Activated CD8-positive, alpha-beta memory T cell treated with anti-CD3 and anti-CD28 coated beads for 48 hours (primary cell): ENCODE measurements around the gene AKAP11.
"Not testable (repeated sequence)": the region's sequence is repeated elsewhere in the genome, so short reads cannot be mapped to it uniquely, and the experiment has no call there.

Source experiments
- DNase-seq, 3 experiments: peaks; one replicate each; pipeline ENCODE4 v3.0.0-alpha.2; 2020; ENCODE audit warnings: low read depth in 2 of 3, low spot score in 2 of 3

The AKAP11 gene, protein sequence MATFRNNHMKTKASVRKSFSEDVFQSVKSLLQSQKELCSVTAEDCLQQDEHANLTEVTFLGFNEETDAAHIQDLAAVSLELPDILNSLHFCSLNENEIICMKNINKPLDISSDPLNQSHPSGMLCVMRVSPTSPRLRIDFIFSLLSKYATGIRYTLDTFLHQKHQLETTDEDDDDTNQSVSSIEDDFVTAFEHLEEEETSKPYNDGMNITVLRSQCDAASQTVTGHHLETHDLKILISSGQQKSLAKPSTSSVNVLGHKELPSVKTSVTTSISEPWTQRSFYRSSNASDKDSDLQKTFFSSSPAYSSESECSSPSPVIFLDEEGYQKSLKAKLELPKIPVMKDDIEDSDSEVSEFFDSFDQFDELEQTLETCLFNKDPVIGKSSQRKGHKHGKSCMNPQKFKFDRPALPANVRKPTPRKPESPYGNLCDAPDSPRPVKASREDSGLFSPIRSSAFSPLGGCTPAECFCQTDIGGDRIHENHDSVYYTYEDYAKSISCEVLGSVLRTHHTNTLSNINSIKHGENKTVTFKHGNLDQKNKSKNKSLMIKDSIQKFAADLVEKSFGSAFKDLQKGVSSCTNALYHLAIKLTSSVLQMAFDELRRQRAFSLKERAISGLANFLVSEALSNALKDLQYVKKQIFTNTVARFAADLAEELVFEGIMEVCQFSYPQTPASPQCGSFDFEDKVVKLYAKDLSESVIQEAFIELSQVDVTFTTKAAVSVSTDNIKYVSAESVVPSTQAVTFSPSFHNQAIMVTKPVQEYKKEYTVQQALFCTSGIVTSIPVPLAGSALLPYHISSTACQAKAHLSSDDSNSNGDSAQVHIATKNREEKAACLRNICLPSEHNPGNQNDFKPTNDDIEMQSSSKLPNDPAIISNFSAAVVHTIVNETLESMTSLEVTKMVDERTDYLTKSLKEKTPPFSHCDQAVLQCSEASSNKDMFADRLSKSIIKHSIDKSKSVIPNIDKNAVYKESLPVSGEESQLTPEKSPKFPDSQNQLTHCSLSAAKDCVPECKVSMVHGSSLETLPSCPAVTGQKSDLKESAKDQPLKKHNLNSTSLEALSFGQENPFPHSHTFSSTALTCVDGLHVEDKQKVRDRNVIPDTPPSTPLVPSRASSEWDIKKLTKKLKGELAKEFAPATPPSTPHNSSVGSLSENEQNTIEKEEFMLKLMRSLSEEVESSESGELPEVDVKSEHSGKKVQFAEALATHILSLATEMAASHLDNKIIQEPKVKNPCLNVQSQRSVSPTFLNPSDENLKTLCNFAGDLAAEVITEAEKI (N-terminal part only)

DNA sequence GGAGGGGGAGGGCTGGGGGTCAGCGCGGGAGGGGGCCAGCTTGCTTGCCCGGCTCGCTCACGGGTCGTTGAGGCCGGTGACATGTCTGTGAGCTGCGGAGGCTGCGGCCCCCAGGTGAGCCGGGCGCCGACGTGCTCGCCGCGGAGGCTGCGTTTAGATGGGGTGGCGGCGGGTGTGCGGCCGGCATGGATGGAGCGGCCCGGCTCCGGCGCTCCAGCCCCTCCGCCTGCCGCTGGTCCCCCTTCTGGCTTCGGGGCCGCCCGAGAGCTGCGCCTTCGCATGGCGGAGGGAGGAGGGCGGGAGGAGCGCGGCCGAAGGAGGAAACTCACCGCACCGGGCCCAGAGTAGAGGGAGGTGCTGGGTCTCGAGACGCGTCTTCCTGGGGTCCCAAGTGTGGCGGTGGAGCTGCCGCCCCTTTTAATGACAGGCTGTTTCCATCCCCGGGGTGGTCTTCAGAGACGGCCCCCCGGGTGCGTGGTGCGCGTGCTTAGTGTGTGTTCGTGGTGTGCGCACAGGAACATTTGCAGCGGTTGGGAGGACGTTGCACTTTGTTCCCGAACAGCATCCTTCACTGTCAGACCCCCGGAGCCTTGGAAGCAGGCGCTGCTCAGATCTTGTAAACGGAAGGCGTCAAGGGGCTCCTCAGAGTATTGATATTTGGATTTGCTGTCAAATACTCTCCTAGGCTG, at the start of gene AKAP11:
AKAP11 (plus strand) TSS at position 38 of the 689 bp plus-strand sequence. CDS start 14,197 bp downstream, outside the sequence.
- peak; percentile 18 to 42 (median 39) for DNase-seq

DNA sequence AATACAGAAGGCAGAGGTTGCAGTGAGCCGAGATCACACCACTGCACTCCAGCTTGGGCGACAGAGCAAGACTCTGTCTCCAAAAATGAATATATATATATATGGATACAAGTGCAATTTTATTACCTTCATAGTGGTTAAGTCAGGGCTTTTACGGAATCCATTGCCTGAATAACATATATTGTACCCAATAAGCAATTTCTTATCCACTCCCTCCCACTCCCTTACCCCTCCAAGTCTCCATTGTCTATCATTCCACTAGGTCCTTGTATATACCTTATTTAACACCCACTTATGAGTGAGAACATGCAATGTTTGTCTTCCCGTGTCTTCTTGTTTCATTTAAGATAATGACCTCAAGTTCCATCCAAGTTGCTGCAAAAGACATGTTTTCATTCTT, 48.3 kb upstream of the AKAP11 start:
- DNase-seq = no peak

DNA sequence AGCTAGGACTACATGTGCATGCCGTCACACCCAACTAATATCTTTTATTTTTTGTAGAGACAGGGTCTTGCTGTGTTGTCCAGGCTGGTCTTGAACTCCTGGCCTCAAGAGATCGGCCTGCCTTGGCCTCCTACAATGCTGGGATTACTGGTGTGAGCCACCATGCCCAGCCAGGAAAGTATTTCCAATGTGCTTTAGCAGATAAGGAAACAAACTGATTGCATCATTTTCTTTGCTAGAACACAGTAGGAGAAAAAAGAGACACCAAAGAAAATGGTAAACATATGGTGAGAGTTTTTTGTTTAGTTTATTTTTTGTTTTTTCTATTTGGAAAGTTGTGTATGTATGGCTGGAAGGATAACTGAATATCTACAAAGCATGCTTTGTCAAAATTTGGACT, 46.9 kb upstream of the AKAP11 start:
- no peak for DNase-seq

DNA sequence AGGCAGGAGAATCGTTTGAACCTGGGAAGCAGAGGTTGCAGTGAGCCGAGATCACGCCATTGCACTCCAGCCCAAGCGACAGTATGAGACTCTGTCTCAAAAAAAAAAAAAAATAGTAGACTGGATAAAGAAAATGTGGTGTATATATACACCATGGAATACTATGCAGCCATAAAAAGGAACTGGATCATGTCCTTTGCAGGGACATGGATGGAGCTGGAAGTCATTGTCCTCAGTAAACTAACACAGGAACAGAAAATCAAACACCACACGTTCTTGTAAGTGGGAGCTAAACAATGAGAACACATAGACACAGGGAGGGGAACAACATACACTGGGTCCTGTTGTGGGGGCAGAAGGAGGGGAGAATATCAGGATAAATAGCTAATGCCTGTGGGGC, 45.2 kb upstream of the AKAP11 start:
- not testable (repeated sequence) for DNase-seq

DNA sequence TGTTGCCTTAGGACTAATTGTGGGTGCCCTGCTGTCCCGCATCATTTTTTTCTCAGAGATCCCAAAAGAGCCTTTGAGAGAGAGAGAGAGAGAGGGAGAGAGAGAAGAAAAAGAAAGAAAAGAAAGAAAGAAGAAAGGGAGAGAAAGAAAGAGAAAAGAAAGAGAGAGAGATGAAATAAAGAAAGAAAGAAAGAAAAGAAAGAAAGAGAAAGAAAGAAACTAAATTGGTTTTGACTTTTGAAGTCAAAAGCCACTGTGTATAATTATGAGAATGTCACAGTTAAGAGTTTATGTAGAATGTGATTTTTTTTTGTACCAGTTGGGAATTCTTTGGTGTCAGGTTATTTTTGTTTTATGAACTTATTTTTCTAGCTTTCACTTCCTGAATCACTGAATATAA, 43.4 kb upstream of the AKAP11 start:
- no peak for DNase-seq

DNA sequence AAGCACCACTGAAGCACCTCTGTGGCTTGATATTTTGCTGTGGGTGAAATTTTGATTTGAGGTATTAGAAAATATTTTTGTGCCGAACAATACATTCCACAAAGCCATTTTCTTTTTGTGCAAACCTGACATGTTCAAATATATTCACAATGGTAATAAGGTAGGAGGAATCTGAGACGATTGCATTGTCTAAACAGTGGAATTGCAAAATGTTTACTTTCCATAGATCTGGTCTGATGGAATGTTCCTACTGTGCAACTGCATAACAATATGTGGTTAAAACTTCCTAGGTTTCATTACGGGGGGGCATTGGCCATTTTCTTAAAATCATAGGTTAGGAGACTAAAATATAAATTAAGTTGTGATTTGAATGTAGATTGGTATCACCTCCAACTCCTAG, 42.7 kb upstream of the AKAP11 start:
- no peak for DNase-seq

DNA sequence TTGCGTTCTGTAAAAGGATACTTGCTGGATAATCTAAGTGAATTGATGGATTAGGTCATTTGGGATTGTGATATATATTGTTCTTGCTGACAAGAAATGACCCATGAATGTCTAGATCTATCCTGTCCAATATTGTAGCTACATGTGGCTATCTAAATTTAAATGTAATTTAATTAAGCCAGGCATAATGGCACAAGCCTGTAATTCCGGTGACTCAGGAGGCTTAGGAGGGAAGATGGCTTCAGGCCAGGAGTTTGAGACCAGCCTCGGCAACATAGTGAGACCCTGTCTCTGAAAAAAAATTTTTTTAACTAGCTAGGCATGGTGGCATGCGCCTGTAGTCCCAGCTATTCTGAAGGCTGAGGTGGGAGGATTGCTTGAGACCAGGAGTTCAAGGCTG, 39.3 kb upstream of the AKAP11 start:
- DNase-seq = no peak

DNA sequence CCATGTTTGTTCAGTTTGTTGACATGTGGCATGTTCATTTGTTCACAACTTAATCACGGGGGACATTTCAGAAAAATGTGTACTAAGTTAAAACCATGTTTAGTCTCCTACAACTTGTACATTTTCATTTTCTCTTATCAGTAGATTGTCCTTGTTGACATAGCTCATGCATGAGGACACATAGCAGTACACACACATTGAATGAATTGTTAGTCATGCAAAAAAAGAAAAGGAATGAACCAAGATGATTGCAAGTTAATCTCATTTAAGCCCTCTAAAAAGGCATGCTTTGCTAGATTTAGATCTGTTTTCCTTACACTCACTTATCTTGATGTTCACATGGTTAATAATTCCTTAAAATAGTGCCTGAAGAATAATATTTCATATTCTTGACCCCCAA, 38.2 kb upstream of the AKAP11 start:
- DNase-seq = no peak

DNA sequence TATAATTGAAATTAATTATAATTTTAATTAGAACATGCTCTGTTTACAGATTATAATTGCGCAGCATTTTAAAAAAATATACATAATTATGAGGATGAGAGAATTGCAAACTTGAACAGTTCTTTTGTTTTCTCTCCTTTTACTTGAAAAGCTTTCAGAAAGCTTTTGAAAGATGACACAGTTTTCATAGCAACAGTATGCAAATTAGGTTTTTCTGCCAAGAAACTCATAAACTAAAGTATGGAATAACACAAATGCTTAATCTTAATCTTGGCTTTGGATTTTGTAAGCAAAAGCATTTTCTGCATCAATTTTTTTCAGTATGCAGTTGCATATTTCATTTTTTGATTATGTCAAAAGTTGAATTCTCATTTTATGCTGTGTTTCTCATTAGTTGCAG, 32.8 kb upstream of the AKAP11 start:
- no peak for DNase-seq

DNA sequence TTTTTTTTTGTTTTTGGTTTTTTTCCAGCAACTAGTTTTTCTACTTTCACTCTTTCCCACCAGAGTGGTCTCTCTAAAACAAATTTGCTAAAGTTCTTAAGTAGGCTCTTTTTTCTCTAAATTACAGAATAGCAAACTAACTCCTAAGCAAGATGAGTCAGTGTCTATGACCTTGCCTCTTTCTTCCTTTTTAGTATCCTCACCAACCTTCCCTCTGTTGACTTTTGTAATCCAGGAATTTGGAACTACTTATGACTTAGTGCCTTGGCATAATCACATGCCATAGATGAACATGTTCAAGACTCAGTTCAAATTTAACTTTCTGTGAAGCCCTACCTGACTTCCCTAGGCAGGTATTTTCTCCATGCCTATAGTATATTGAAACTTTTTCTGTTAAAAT, 32.3 kb upstream of the AKAP11 start:
- no peak for DNase-seq

DNA sequence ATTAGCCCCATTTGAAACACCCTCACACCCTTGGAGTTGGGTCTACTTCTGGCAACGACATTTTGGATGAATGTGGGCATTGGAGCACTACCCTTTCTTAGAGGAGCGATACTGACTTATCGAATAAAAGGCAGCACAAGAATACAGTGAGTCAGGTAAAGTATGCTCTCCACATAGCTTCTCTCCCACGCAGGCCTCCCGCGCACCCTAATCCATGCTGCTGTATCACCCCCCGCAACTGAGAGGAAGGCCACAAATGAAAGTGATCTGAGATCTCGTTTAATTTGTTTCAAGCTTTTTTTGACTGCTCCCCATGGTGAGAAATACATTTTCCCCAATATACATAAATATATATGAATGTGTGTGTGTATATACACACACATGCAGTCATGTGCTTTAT, 25.4 kb upstream of the AKAP11 start:
- DNase-seq = no peak

DNA sequence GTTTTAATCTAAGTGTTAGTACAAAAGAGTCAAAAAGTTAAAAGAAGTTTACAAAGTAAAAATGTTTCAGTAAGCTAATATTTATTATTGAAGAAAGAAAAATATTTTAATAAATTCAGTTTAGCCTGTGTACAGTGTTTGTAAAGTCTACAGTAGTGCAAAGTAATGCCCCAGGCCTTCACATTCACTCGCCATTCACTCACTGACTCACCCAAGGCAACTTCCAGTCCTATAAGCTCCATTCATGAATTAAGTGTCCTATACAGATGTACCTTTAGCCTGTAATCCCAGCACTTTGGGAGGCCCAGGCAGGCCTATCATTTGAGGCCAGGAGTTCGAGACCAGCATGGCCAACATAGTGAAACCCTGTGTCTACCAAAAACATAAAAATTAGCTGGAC, 24.1 kb upstream of the AKAP11 start:
- no peak for DNase-seq

DNA sequence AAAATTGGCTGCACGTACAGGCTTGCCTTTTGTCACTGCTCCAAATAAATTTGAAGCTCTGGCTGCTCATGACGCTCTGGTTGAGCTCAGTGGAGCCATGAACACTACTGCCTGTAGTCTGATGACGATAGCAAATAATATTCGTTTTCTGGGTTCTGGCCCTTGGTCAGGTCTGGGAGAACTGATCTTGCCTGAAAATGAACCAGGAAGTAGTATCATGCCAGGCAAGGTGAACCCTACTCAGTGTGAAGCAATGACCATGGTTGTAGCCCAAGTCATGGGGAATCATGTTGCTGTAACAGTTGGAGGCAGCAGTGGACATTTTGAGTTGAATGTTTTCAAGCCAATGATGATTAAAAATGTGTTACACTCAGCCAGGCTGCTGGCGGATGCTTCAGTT, 16.1 kb upstream of the AKAP11 start:
- DNase-seq = no peak

DNA sequence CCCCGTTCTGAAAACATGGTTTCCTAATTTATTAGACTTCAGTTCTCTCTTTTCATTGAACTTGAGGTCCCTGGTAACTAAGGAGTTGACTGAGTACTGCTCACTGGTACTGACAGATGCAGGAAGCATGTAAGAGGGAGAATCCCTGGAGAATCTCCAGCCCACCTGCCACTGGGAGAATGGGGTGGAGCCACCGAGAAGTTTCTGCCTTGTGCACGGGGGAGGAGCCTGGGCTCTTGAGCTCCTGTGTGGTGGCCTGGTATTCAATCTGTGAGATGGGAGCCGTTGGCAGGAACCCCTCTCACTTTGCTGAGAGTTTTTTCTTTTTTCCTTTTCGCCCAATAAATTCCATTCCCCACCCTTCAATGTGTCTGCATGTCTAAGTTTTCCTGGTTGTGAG, 13.2 kb upstream of the AKAP11 start:
- DNase-seq = no peak

DNA sequence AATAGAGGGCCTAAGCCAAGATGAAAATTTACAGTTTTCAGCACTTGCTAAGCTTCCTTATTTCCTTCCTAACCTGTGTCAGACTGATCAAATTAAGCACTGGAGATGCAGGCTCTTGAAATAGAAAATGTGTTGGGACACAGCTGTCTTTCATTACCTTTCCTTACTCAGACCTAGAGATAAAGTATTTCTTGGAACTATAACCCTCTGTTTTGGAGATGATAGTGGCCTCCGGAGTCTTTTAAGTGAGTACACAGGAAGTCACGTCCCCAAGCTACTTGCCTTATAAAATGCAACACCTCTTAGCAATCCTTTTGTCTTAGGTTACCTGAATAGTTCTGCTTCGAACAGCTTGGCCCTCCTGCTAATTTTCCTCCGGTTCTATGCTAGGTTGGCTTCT, 12.4 kb upstream of the AKAP11 start:
- DNase-seq = no peak

DNA sequence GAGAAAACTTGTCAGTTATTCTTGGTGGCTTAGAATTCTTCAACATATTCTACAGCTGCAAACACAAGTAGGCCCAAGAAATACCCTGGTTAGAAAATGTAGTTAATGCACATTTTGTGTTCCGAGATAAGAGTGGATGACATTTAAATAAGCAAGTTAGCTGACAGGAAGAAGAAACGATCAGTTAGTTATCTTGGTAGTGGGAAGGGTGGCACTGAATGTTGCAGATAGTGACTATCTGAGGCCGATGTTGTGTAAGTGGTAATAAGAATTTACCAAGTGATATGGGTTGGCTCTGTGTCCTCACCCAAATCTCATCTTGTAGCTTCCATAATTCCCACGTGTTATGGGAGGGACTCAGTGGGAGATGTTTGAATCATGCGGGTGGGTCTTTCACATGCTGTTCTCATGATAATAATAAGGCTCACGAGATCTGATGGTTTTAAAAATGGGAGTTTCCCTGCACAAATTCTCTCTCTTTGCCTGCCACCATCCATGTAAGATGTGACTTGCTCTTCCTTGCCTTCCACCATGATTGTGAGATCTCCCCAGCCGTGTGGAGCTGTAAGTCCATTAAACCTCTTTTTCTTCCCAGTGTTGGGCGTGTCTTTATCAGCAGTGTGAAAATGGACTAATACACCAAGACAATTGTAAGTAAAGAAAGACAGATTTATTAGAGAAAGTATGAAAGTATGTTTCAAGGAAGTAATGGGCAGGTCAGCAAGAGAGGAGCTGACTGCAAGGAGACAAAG, 10.9 kb upstream of the AKAP11 start:
- DNase-seq = no peak

DNA sequence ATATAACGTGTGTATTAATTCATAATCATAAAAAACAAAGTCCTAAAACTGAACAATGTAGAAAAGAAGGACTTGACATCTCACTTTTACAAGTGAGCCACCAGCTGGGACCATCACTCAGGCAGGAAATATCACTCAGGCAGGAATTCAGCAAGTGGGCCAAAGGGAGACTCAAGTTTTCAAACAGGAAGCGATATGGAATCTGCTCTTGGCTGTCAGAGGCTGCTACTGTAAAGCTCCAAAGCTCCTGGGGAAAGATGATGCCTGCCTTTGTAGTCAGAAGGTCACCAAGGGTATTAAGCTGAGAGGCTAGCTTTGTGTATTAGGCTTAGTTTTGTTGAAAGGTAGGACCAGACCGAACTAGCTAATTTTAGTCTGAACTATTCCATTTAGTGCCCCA, 5.5 kb upstream of the AKAP11 start:
- DNase-seq = no peak

DNA sequence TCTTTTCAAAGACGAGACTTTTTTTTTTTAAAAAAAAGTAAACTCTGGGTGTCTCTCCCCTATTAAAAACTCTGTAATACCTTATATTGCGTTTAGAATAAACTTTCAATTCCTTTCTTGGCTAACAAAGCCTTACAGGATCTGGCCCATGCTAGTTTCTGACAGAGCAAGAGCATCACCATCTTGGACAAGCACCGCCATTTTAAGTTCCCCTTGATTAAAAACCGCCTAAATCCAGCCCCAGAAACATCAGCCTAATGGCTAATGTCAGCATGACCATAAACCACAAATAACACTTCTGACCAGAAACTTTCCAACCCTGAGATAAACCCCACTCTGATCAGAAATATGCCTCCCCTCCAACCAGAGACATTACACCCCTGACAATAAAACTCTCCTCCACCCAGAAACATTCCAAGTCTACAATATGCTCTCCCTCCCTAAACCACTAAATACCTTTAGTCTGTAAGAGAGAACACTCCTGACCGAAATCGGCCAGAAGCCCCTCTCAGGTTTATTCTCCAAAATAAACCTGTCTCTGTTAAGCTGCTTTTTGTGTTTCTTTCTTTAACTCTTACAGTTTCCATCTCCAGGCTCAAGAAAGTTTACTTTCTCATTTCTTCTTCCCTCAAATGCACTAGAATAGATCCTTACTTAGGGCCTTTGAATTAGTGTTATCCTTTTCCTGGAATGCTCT, 1.6 kb upstream of the AKAP11 start:
- DNase-seq = no peak

DNA sequence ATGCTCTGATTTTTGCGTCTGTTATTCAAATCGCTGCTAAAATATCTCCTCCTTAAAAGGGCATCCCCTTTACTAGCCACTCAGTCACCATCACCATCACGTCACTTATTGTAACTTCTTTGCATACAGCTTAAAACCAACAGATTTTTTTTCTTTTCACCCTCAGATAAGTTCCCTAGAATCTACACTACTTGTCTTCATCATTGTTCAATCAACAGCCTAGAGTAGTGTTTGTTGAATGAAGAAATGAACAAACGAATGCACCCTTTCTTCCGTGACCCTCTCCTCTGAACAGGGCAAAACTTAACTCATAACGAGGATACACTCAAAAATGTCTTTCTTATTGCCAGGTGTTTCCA, 1.1 kb upstream of the AKAP11 start:
- DNase-seq = no peak
